Neural progenitor cell (in vitro differentiated cells): ENCODE data around the gene BEAN1. TPM values are rescaled to one million over a fixed set of nuclear protein-coding genes. Genes with fewer than 3 reads are reported as not detected.

Experiments
- DNase-seq: peaks from one replicate; pipeline ENCODE4 v3.0.0-alpha.2; 2016; ENCODE audit warnings: low spot score
- H2AFZ ChIP-seq: fragments of 200-600 bp; sonication (generic); replicated peaks from 2 replicates; pipeline ENCODE4 v1.6.1; 2016; ENCODE audit warnings: antibody characterized with exemption
- H3F3A ChIP-seq: fragments of 200-600 bp; sonication (generic); 2 replicates; pipeline ENCODE4 v1.6.1; 2016; ENCODE audit warnings: antibody characterized with exemption, low read depth
- H3K27ac ChIP-seq: fragments of 200-600 bp; sonication (generic); 2 replicates; pipeline ENCODE4 v1.5.1; 2016; ENCODE audit warnings: mild to moderate bottlenecking
- H3K27me3 ChIP-seq: fragments of 200-600 bp; sonication (generic); 2 replicates; pipeline ENCODE4 v1.6.1; 2016; ENCODE audit warnings: mild to moderate bottlenecking, moderate library complexity
- H3K36me3 ChIP-seq: fragments of 200-600 bp; sonication (generic); 2 replicates; pipeline ENCODE4 v1.5.1; 2016
- H3K4me1 ChIP-seq: fragments of 200-600 bp; sonication (generic); 2 replicates; pipeline ENCODE4 v1.6.1; 2016; ENCODE audit warnings: mixed run types
- H3K4me2 ChIP-seq: fragments of 200-600 bp; sonication (generic); 2 replicates; pipeline ENCODE4 v1.6.1; 2016
- H3K4me3 ChIP-seq: fragments of 200-600 bp; sonication (generic); 2 replicates; pipeline ENCODE4 v1.5.1; 2016
- H3K79me2 ChIP-seq: fragments of 200-600 bp; sonication (generic); 2 replicates; pipeline ENCODE4 v1.6.1; 2016; ENCODE audit warnings: low read depth
- H3K9ac ChIP-seq: fragments of 200-600 bp; sonication (generic); 2 replicates; pipeline ENCODE4 v1.6.1; 2016
- H3K9me3 ChIP-seq: fragments of 200-600 bp; sonication (generic); 2 replicates; pipeline ENCODE4 v1.5.1; 2016; ENCODE audit warnings: low read depth
- H4K20me1 ChIP-seq: fragments of 200-600 bp; sonication (generic); 2 replicates; pipeline ENCODE4 v1.6.1; 2016; ENCODE audit warnings: low read depth
- H3K27ac Mint-ChIP-seq: 3 replicates; pipeline ENCODE4 v1.8.0; 2021; ENCODE audit warnings: mixed read lengths
- H3K27me3 Mint-ChIP-seq: 2 replicates; pipeline ENCODE4 v1.8.0; 2022; ENCODE audit warnings: low read depth, mild to moderate bottlenecking, inconsistent platforms, moderate library complexity, mixed read lengths; ENCODE audit not compliant: insufficient read depth
- H3K36me3 Mint-ChIP-seq: 3 replicates; pipeline ENCODE4 v1.8.0; 2021; ENCODE audit warnings: mixed read lengths
- H3K4me1 Mint-ChIP-seq: 3 replicates; pipeline ENCODE4 v1.8.0; 2021; ENCODE audit warnings: mixed read lengths
- H3K4me3 Mint-ChIP-seq: 3 replicates; pipeline ENCODE4 v1.8.0; 2021; ENCODE audit warnings: mild to moderate bottlenecking, moderate library complexity, mixed read lengths
- H3K9me3 Mint-ChIP-seq: 3 replicates; pipeline ENCODE4 v1.8.0; 2020; ENCODE audit warnings: mixed read lengths
- EZH2 ChIP-seq: fragments of 200-600 bp; sonication (generic); IDR thresholded peaks from 2 replicates; pipeline ENCODE4 v1.6.1; 2017; ENCODE audit warnings: antibody characterized with exemption, mild to moderate bottlenecking, moderate library complexity
- EZH2phosphoT487 ChIP-seq: fragments of 200-600 bp; sonication (generic); IDR thresholded peaks from 2 replicates; pipeline ENCODE4 v1.6.1; 2017; ENCODE audit warnings: antibody characterized with exemption
- total RNA-seq: library from RNA; depleted of rRNA; stranded (reverse); fragments of >200 nt; gene quantifications from 2 replicates; pipeline ENCODE4 v1.2.3, GENCODE V29; 2015; ENCODE audit warnings: low replicate concordance
- TF ChIP-seq, protein P1 (sequence below): fragments of 200-600 bp; sonication (generic); IDR thresholded peaks from 2 replicates; pipeline ENCODE4 v1.5.1; 2017; ENCODE audit warnings: antibody characterized with exemption, mild to moderate bottlenecking

Gene BEAN1
- total RNA-seq, 1 donor from 2014 or later = 0.32 TPM

DNA sequence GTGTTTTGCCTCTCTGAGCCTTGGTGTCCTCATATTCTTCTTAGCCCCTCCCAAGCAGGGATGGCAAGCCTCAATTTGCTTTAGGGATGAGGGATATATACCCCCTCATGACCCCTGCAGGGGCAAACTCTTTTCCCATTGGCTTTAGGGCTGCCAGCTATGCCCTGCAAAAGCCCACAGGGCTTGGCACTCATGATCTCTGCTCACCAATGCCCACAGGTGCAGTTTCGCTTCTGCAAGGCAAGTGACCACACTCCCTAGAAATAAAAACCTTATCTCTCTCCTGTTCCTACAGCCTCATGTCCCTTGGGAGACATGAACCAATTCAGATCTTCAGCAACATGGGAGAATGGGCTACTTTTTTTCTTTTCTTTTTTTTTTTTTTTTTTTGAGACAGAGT, 8.8 kb downstream of the BEAN1 start:
- Histone ChIP-seq H3K9me3 (no peaks in the 10 kb centered on the region), H2AFZ (no peak overlapping the region), H3K36me3 (no peaks in the 10 kb centered on the region), H3K27ac (no peak overlapping the region), H3K4me1 (no peaks in the 10 kb centered on the region), H3K79me2 (no peaks in the 10 kb centered on the region), H4K20me1 (no peaks in the 10 kb centered on the region), H3K4me3 (no peak overlapping the region), H3K4me2 (no peak overlapping the region), H3F3A (no peaks in the 10 kb centered on the region), H3K27me3 (peaks cover 17% of the 10 kb centered on the region), H3K9ac (no peak overlapping the region)
- Mint-ChIP-seq H3K4me1 (peaks cover 19% of the 10 kb centered on the region), H3K27me3 (peaks cover 6% of the 10 kb centered on the region), H3K36me3 (no peaks in the 10 kb centered on the region), H3K9me3 (no peaks in the 10 kb centered on the region), H3K27ac (no peak overlapping the region), H3K4me3 (no peak overlapping the region)
- DNase-seq = no peak
- TF ChIP-seq EZH2phosphoT487 (no peak), EZH2 (no peak)
- TF ChIP-seq, protein P1, sequence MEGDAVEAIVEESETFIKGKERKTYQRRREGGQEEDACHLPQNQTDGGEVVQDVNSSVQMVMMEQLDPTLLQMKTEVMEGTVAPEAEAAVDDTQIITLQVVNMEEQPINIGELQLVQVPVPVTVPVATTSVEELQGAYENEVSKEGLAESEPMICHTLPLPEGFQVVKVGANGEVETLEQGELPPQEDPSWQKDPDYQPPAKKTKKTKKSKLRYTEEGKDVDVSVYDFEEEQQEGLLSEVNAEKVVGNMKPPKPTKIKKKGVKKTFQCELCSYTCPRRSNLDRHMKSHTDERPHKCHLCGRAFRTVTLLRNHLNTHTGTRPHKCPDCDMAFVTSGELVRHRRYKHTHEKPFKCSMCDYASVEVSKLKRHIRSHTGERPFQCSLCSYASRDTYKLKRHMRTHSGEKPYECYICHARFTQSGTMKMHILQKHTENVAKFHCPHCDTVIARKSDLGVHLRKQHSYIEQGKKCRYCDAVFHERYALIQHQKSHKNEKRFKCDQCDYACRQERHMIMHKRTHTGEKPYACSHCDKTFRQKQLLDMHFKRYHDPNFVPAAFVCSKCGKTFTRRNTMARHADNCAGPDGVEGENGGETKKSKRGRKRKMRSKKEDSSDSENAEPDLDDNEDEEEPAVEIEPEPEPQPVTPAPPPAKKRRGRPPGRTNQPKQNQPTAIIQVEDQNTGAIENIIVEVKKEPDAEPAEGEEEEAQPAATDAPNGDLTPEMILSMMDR = no peak

DNA sequence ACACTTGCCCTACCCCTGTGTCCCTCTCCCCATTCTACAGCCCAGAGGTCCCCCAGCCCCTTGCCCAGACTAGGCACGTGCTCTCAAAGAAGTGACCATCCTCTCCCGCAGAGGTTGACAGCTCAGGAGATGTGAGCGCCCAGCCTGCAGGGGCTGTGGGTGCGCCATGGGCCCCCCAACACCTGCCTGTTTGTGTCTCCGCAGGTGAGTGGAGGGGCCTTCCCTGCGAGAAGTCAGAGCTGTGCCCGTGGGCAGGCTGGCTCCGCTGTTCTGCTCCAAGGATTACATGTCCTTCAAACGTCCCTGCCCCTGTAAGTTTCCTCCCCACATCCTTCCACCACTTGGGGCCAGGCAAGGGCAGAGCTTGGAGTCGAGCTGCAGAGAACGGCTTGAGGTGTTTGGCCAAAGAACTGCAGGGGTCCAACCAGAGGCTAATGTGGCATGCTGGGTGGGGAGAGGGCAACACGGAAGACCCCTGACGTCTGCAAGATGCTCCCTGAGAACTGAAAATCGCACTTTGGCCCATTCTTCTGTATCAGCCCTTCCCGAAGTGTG, 10.4 kb downstream of the BEAN1 start:
- Histone ChIP-seq H3K36me3 (no peaks in the 10 kb centered on the region), H3K27me3 (peaks cover 3% of the 10 kb centered on the region), H4K20me1 (no peaks in the 10 kb centered on the region), H3K79me2 (no peaks in the 10 kb centered on the region), H3K9me3 (no peaks in the 10 kb centered on the region), H3K9ac (no peak overlapping the region), H3F3A (no peaks in the 10 kb centered on the region), H3K27ac (no peak overlapping the region), H3K4me1 (no peaks in the 10 kb centered on the region), H3K4me2 (no peak overlapping the region), H3K4me3 (no peak overlapping the region), H2AFZ (no peak overlapping the region)
- no peaks in the 10 kb centered on the region for H3K9me3 Mint-ChIP-seq
- H3K27me3 Mint-ChIP-seq = peaks cover 10% of the 10 kb centered on the region
- no peak for DNase-seq
- peaks cover 19% of the 10 kb centered on the region for H3K4me1 Mint-ChIP-seq
- no peak overlapping the region for H3K4me3 Mint-ChIP-seq
- TF ChIP-seq, protein P1 = no peak
- TF ChIP-seq EZH2 (no peak), EZH2phosphoT487 (no peak)
- H3K36me3 Mint-ChIP-seq = no peaks in the 10 kb centered on the region
- no peak overlapping the region for H3K27ac Mint-ChIP-seq

DNA sequence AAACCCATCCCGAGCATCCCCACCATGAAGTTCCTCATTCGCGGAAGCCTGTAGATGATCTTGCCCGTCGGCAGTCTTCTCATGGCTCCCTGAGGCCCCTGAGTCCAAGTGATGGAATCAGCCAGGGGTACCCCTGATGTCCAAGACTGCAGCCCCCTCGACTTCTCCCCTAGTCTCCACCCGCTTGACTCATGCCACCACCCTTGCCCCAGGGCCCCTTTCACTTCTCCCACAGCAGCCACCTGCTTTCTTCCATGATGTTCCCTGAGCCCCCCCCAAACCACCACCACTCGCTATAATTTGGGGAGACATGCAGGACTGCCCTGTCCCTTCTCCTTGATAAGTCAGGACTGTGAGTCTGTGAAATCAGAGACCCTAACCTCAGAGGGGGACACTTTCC, 11.4 kb downstream of the BEAN1 start:
- H3K27ac Mint-ChIP-seq = no peak overlapping the region
- H3K27me3 Mint-ChIP-seq = peaks cover 12% of the 10 kb centered on the region

More for the DNA sequence above, 11.4 kb downstream of the BEAN1 start:
- Histone ChIP-seq H2AFZ (no peak overlapping the region), H3K27ac (no peak overlapping the region), H3K27me3 (no peaks in the 10 kb centered on the region), H3K4me1 (peaks cover under 1% of the 10 kb centered on the region), H4K20me1 (no peaks in the 10 kb centered on the region), H3K4me3 (no peak overlapping the region), H3K9ac (no peak overlapping the region), H3K79me2 (no peaks in the 10 kb centered on the region), H3K9me3 (no peaks in the 10 kb centered on the region), H3F3A (no peaks in the 10 kb centered on the region), H3K4me2 (no peak overlapping the region), H3K36me3 (no peaks in the 10 kb centered on the region)
- no peak for DNase-seq
- Mint-ChIP-seq H3K4me1 (peaks cover 14% of the 10 kb centered on the region), H3K36me3 (no peaks in the 10 kb centered on the region), H3K4me3 (no peak overlapping the region), H3K9me3 (no peaks in the 10 kb centered on the region)
- TF ChIP-seq, protein P1 = no peak
- TF ChIP-seq EZH2 (no peak), EZH2phosphoT487 (no peak)
